Measurements from ENCODE around the gene SENP7.
"Not testable (repeated sequence)": the region's sequence is repeated elsewhere in the genome, so short reads cannot be mapped to it uniquely, and the experiment has no call there.

The SENP7 gene

GRCh38 chr3:101329016-101329673 lies 183.9 kb downstream of the SENP7 start:
- DNase-seq (ENCODE audit: low read depth in 2 of 3, low spot score in 2 of 3): no peak

GRCh38 chr3:101325393-101326134 lies 187.4 kb downstream of the SENP7 start:
- DNase-seq (ENCODE audit: low read depth in 2 of 3, low spot score in 2 of 3): no peak

GRCh38 chr3:101320475-101320874 lies 192.5 kb downstream of the SENP7 start, which contains the start of gene IMPG2:
Gene IMPG2 (minus strand): TSS chr3:101320575. CDS start chr3:101320372, 203 bp downstream.
- no peak for DNase-seq (ENCODE audit: low read depth in 2 of 3, low spot score in 2 of 3)

GRCh38 chr3:101319531-101319930 lies 193.5 kb downstream of the SENP7 start:
- no peak for DNase-seq (ENCODE audit: low read depth in 2 of 3, low spot score in 2 of 3)

- no peak for DNase-seq (ENCODE audit: low read depth in 2 of 3, low spot score in 2 of 3)
Observed at GRCh38 chr3:101312545-101312944, 200.5 kb downstream of the SENP7 start.

- no peak for DNase-seq (ENCODE audit: low read depth in 2 of 3, low spot score in 2 of 3)
Observed at GRCh38 chr3:101311676-101312075, 201.3 kb downstream of the SENP7 start.

GRCh38 chr3:101310978-101311375 lies 202.0 kb downstream of the SENP7 start:
- no peak for DNase-seq (ENCODE audit: low read depth in 2 of 3, low spot score in 2 of 3)

- DNase-seq (ENCODE audit: low read depth in 2 of 3, low spot score in 2 of 3): not testable (repeated sequence)
Observed at GRCh38 chr3:101308147-101308772, 204.8 kb downstream of the SENP7 start.

- DNase-seq (ENCODE audit: low read depth in 2 of 3, low spot score in 2 of 3): no peak
Observed at GRCh38 chr3:101303836-101304235, 209.2 kb downstream of the SENP7 start.

GRCh38 chr3:101303089-101303731 lies 209.8 kb downstream of the SENP7 start:
- no peak for DNase-seq (ENCODE audit: low read depth in 2 of 3, low spot score in 2 of 3)

GRCh38 chr3:101300073-101300472 lies 212.9 kb downstream of the SENP7 start:
- no peak for DNase-seq (ENCODE audit: low read depth in 2 of 3, low spot score in 2 of 3)

GRCh38 chr3:101292027-101292426 lies 221.0 kb downstream of the SENP7 start:
- no peak for DNase-seq (ENCODE audit: low read depth in 2 of 3, low spot score in 2 of 3)

GRCh38 chr3:101288294-101288693 lies 224.7 kb downstream of the SENP7 start:
- no peak for DNase-seq (ENCODE audit: low read depth in 2 of 3, low spot score in 2 of 3)

GRCh38 chr3:101284757-101285156 lies 228.3 kb downstream of the SENP7 start:
- no peak for DNase-seq (ENCODE audit: low read depth in 2 of 3, low spot score in 2 of 3)

- no peak for DNase-seq (ENCODE audit: low read depth in 2 of 3, low spot score in 2 of 3)
Observed at GRCh38 chr3:101281521-101282030, 231.4 kb downstream of the SENP7 start.

- no peak for DNase-seq (ENCODE audit: low read depth in 2 of 3, low spot score in 2 of 3)
Observed at GRCh38 chr3:101279765-101280385, 233.1 kb downstream of the SENP7 start.

GRCh38 chr3:101279162-101279561 lies 233.8 kb downstream of the SENP7 start:
- DNase-seq (ENCODE audit: low read depth in 2 of 3, low spot score in 2 of 3): no peak

- no peak for DNase-seq (ENCODE audit: low read depth in 2 of 3, low spot score in 2 of 3)
Observed at GRCh38 chr3:101278727-101279126, 234.3 kb downstream of the SENP7 start.

Measured in activated CD8-positive, alpha-beta memory T cell treated with anti-CD3 and anti-CD28 coated beads for 48 hours (primary cell).